Measurements from ENCODE around the gene FAM78A.
A peak's percentile ranks its signal among the peaks of the same experiment; 100 is the strongest.
"Not testable (repeated sequence)": the region's sequence is repeated elsewhere in the genome, so short reads cannot be mapped to it uniquely, and the experiment has no call there.

Gene FAM78A

DNA sequence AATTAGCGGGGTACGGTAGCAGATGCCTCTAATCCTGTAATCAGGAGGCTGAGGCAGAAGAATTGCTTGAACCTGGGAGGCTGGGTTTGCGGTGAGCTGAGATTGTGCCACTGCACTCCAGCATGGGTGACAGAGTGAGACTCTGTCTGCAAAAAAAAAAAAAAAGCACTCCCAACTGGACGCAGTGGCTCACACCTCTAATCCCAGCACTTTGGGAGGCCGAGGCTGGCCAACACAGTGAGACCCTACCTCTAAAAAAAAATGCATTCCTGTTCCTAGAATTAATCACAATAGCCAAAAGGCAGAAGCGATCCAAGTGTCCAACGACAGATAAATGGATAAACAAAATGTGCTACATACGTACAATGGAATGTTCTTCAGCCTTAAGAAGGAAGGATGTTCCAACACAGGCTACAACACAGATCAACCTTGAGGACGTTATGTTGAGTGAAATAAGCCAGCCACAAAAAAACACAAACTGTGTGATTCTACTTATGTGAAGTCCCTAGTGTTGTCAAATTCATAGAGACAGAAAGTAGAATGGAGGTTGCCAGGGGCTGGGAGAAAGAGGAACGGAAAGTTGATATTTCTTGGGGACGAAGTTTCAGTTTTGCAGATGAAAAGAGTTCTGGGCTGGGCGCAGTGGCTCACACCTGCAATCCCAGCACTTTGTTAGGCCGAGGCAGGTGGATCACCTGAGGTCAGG is 13.8 kb downstream of the FAM78A start:
- DNase-seq, result no peak

- no peak for DNase-seq
Observed at GRCh38 chr9:131260751-131261452, 15.4 kb downstream of the FAM78A start.

GRCh38 chr9:131259916-131260597 is 16.3 kb downstream of the FAM78A start:
- DNase-seq, result no peak

DNA sequence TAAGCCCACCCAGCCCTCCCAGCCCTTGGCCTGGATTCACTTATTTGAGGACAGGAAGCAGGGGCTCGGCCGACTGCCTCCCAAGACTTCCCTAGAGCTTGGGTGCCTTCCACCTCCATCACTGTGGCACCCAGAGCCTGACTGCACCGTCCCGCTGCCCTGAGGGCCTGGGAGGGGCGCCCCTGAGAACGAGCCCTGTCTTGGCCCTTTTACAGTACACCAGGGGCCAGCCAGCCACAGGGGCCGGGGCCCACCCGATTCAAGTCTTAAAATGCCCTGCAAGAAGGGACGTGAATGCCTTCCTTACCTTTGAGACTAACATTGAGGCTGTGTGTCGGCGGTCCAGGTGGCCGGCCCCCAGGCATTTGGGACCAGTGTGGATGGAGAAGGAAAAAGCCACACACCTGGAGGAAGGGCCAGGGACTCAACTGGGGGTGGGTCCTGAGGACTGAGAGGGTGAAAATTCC is 16.8 kb downstream of the FAM78A start:
- DNase-seq, result no peak

GRCh38 chr9:131258698-131259431 is 17.4 kb downstream of the FAM78A start:
- DNase-seq, result no peak

DNA sequence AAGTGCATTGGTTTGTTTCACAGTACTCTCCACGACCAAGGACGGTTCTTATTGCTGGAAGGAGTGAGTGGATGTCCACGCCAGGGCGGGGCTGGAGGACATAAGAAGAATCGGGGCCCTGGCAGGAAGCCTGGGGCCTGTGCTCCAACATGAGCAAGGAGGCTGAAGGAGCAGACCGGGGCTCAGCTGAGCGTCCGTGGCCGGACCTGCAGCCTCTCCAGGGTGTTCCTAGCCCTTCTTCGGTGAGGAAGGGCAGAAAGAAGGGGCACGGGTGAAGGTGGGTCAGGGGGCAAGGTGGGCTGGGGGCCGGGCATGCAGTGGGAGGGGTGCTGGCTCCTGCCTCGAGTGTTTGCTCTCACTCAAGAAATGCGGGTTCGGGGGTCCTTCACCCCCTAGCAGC is 18.1 kb downstream of the FAM78A start:
- no peak for DNase-seq

DNA sequence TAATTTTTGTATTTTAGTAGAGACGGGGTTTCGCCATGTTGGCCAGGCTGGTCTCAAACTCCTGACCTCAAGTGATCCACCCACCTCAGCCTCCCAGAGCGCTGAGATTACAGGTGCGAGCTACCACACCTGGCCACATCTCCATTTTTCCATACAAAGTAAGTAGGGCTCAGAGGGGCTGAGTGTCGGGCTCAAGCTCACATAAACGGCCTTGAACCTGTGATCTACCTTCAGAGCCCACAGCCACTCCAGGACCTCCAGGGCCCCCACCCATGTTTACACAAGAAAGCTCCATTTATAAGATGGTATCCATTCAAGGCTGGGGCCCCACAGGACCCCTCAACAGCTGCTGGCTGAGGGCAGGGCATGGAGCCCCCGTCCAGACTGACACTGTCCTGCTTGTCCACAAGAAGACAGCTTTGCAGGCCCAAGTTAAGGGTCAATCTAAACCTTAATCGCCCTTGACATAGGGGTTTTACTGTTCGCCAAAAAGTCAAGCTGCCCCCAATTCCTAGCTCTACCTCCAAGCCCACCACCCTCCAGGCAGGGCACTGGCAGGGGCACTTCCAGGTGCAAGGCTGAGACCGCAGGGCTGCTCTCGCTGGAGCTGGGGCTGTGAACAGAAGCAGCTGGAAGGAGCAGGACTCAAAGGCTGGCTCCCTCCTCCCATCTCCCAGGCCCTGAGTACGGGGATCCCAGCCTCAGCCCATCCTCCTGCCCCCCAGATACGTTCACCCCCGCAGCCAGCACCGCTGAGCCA is 18.9 kb downstream of the FAM78A start:
- no peak for DNase-seq

DNA sequence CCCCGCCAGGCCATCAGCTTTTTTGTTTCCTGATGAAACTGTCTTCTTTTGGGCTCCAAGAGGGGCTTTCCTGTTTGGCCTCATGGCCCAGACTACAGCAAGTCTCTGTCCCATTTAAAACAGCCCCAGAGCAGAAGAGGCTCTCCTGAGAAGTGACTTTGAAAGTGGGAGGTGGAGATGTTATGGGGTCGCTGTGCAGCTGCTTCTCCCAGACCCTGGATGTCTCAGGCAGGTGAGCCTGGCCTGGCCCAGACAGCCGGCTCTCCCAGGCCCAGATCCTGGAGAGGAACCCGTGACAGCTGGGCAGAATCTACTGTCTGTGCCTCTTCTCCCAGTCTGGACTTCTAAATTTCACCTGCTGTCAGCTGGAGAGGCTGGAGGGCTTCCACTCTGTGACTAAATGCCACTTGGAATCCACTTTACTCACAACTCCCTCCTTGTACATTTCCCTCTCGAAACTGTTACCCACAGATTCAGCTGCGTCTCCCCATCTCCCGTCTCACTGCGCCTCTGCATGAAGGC is 20.6 kb downstream of the FAM78A start:
- DNase-seq, result no peak

- no peak for DNase-seq
Observed at GRCh38 chr9:131254626-131255025, 21.7 kb downstream of the FAM78A start.

- DNase-seq, result no peak
Observed at GRCh38 chr9:131253891-131254491, 22.3 kb downstream of the FAM78A start.

- no peak for DNase-seq
Observed at GRCh38 chr9:131252120-131252519, 24.2 kb downstream of the FAM78A start.

GRCh38 chr9:131246618-131247017 is 29.7 kb downstream of the FAM78A start:
- no peak for DNase-seq

DNA sequence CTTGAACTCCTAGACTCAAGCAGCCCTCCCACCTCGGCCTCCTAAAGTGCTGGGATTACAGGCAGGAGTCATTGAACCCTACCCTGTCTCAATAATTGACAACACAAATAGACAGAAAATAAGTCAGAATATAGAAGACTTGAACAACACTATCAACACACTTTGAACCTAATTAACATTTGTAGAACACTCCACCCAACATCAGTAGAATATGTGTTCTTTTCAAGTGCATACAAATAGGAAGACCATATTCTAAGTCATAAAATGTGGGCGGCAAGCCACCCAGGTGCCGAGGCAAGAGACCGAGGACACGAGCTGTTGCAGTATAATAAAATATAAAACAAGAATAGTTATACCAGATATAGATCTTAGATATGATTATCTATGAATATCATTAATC is 32.0 kb downstream of the FAM78A start:
- not testable (repeated sequence) for DNase-seq

DNA sequence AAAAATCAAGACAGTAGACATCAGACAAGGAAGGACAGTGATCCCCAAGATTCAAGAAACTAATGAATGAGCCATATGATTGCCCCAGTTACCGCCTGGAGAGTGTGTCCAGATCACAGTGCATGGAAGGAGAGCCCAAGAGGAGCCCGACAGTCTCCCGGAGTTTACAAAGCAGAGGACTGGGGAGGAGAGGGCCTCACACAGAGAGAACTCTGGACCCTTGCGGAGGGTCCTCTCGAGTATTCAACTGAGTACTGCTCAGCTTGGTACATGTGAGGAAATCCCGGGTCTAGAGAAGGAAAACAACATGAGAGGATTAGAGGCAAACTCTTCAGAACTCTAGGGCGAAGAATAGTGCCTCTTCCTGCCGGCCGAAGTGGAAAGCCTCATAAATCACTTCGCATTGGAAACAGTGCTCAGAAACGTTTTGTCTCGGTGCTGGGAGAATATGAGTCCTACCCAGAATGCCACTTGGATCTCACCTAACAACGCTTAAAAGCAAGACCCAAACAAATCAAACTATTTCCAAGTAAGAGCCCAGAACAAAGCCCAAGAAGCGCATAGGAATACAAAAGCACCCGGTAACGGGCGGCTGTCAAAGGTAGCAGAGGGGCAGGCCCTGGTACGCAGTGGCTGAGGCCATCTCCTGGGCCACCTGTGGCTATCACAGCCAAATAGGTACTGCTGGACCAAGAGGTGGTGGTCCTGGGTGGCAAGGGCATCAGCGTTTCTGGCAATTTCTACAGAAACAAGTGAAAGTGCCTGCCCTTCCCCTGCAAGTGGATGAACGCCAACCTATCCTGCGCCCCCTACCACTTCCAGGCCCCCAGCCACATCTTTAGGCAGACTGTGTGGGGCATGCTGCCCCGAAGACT is 36.0 kb downstream of the FAM78A start:
- DNase-seq, result no peak

- DNase-seq, result no peak
Observed at GRCh38 chr9:131239161-131239975, 36.9 kb downstream of the FAM78A start.

DNA sequence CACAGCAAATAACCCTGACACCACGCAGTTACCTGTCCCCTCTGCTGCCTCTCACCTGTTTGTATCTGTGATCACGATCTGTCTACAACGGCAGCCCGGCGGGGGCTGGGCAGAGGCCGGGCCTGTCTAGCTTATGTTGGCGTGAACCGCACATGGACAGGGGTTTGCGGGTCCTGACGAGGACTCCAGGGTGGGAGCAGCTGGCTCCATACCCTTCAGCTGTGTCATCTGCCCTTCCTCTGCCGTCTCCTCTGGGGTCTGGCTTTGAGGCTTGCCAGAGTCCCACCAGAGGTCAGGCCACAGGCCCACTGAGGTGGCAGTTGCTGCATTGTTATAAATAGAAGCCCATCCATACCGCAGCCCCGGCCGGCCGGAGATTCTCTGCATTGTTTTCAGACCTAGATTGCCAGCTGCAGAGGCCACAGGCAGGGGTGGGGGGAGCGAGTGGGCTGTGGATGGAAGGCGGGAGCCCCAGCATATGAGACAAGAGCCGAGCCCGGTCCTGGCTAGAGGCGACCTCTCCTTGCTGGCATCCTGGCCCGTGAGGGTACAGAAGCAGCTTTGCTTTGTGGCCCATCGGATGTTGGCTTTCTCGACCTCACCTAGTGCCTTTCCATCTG is 37.8 kb downstream of the FAM78A start:
- no peak for DNase-seq

DNA sequence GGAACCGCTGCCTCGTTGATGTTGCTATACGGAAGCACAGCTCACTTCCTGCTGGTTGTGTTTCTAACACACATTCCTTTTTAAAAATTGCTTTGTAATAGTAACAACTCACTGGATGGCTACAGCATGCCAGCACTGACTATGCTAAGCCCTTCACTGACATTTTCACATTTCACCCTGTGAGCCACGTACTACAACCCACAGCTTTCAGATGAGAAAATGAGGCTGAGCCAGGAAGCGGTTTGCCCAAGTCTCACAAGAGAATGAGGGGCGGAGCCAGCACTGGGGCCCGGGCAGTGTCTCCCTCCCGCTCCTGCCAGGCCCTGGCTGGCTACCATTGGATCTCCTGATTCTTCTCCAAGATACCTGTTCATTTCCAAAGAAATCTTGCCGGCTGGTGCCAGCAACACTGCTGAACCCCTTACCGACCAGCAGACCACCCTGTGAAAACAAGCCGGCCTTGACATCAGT is 38.3 kb downstream of the FAM78A start:
- peak; percentile 30 for DNase-seq

DNA sequence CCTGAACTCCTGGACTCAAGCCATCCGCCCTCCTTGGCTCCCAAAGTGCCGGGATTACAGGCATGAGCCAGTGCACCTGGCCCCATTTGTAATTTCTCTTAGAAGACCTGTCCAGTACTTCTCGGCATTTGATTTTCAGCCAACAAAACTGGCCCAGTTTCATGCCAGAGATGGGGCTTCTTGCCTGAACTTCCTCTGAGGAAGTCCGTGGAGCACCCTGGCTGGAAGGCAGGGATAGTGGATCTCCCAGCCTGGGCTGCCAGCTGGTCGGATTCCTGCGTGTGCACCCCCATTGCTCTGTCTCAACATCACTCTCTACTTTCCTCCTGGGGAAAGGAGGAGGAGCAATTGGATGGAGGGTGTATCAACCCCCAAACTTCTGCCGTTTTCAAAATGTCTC is 39.0 kb downstream of the FAM78A start:
- no peak for DNase-seq

DNA sequence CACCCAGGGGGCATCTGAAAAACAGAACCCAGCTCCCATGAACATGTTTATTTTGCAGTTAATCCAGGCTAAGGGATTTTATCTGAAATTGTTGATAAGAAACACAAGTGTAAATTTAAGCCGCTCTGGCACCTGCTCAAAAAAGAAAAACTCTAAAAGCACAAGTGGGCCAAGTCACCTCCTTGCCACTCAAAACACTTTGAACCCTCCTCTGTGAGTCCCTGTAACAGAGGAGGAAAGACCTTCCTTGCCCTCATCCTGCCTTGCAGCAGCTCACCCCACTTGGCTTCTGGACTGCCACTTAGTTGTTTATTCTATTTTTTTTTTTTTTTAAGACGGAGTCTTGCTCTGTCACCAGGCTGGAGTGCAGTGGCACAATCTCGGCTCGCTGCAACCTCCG is 39.5 kb downstream of the FAM78A start:
- DNase-seq, result no peak
